Thyroid gland (tissue), 4 donors: ENCODE measurements around the gene ESPNL.

ENCODE experiments used
- POLR2A ChIP-seq, 2 donors: fragments of 450-650 bp; IDR thresholded peaks; one replicate each; pipeline ENCODE4 v1.6.1; 2017; ENCODE audit warnings: antibody characterized with exemption in 2 of 2, mild to moderate bottlenecking in 2 of 2, moderate library complexity in 1 of 2
- TF ChIP-seq, protein P1 (sequence below), 6 experiments: fragments of 200-600 bp in 3 of 6; fragments of 450-650 bp in 3 of 6; sonication (generic) in 3 of 6; IDR thresholded peaks; one replicate each; pipeline ENCODE4 v1.5.1; 2016 to 2019; ENCODE audit warnings: antibody characterized with exemption in 6 of 6, mild to moderate bottlenecking in 2 of 6, inconsistent platforms in 1 of 6, moderate library complexity in 1 of 6

DNA sequence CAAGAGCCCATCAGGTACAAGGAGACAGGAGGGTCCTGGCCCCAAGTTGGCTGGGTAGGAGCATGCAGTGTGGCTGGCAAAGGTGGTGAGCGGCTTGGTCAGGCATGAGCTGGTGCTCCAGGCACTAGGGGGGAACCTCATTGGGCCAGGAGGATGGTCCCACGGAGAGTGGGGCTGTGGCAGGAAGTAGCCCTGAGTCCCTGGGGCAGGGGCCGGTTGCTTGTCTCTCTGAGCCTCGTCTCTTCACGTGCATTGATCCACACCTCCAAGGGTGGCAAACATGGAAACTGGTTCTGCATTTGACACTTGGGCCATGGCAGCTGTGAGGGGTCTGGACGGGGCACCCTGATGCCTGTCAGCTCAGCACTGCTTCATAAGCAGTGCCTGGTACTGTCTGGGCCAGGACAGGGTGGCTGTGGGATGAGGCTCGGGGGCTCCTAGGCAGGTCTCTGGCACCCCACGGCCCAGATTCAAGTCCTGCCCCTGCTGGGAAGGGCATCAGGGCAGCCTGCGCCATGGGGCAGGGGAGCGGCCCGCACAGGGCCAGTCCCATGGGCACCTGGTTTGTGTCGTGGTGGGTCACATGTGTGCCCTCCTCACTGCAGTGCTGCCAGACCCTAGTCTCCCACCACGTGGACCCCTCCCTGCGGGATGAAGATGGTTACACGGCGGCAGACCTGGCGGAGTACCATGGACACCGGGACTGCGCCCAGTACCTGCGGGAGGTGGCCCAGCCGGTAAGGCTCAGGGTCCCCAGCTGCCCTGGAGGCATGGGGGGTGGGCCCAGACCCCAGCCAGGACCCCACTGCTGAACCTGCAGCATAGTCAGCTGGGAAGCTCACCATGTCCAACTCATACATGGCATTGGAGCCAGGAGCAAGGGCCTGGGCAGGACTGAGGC, 16.4 kb downstream of the ESPNL start:
- no peak for TF ChIP-seq POLR2A (IDR thresholded peaks at IDR 0.05)
- TF ChIP-seq, protein P1, sequence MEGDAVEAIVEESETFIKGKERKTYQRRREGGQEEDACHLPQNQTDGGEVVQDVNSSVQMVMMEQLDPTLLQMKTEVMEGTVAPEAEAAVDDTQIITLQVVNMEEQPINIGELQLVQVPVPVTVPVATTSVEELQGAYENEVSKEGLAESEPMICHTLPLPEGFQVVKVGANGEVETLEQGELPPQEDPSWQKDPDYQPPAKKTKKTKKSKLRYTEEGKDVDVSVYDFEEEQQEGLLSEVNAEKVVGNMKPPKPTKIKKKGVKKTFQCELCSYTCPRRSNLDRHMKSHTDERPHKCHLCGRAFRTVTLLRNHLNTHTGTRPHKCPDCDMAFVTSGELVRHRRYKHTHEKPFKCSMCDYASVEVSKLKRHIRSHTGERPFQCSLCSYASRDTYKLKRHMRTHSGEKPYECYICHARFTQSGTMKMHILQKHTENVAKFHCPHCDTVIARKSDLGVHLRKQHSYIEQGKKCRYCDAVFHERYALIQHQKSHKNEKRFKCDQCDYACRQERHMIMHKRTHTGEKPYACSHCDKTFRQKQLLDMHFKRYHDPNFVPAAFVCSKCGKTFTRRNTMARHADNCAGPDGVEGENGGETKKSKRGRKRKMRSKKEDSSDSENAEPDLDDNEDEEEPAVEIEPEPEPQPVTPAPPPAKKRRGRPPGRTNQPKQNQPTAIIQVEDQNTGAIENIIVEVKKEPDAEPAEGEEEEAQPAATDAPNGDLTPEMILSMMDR (IDR thresholded peaks at IDR 0.05), result no peak
